ENCODE results near the gene GNG7.
A peak's percentile ranks its signal among the peaks of the same experiment; 100 is the strongest.
"Not testable (repeated sequence)": the region's sequence is repeated elsewhere in the genome, so short reads cannot be mapped to it uniquely, and the experiment has no call there.

GNG7 gene

DNA sequence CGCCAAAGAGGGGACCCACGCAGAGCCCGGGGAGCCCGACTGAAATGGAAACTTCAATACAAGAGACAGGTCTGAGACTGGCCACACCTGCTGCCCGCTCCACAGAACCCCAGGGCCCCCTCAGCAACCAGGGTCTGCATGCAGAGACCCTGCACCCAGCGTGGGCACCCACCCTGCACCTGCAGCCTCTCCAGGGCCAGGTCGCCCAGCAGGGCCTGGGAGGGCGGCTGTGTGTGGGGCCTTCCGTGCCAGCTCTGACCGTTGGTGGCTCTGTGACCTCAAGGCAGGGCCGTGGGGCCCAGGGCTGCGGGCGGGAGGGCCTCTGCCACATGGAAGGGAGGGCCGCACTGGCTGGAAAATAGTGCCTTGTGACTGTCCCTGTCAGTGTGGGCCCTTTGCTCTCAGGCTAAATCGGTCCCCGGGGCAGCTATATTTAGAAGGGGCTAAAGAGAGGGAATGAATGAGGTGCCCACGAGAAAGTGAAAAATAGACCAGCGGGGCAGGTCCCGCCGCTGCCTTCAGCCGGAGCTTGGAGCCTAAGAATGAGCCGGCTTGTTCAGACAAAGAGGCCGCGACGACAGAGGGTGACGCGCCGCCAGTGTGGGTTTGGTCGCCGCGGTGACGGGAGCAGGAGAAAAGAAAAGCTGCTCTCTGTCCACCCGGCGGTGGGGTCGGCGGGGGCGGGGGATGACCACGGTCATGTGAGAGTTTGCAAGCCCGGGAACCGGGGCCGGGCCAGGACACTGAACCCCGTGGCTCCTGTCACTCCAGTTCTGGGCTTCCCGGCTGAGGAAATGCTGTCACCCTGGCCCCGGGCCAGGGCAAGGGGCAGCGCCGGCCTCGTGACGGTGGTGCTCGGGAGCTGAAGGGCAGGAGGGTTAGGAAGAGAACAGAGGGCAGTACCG is 156.1 kb downstream of the GNG7 start:
- no peak for DNase-seq

DNA sequence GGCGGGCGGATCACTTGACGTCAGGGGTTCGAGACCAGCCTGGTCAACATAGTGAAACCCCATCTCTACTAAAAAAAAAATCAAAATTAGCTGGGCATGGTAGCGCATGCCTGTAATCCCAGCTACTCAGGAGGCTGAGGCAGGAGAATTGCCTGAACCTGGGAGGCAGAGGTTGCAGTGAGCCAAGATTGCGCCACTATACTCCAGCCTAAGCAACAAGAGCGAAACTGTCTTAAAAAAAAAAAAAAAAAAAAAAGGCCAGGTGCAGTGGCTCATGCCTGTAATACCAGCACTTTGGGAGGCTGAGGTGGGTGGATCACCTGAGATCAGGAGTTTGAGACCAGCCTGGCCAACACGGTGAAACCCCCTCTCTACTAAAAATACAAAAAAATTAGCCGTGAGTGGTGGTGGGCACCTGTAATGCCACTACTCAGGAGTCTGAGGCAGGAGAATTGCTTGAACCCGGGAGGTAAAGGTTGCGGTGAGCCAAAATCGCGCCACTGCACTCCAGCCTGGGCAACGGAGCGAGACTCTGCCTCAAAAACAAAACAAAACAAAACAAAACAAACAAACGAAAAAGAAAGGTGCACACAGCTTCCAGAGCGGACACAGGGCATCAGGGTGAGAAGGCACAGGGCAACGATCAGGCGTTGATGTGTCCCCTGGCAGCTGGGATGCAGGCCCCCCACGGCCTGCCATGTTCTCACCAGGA is 156.9 kb downstream of the GNG7 start:
- not testable (repeated sequence) for DNase-seq

DNA sequence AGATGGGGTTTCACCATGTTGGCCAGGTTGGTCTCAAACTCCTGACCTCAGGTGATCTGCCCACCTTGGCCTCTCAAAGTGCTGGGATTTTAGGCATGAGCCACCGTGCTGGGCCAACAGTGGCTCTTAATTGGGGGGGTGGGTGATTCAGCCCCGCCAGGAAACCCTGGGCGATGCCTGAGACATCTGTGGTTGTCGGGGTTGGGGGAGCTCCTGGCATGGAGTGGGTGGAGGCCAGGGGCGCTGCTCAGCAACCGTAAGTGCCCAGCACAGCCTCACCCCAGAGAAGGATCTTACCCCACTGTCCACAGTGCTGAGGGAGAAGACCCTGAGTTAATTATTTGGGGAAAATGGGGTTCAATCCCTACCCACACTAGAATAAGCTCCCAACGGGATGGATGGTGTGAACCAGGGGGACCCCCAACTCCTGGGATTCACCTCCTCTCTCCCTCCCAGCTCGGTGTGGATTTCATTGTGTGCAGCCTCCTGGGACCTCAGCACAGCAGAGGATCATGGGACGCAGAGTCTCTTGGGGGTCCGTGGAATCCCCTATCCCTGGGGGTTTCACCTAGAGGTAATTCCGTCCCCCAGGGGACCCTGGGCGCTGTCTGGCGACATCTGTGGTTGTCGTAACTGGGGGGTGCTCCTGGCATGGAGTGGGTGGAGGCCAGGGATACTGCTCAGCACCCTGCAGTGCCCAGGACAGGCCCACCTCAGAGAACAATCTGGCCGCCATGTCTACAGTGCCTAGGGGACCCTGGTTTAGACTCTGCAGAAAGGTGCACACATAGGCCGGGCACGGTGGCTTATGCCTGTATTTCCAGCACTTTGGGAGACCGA is 157.7 kb downstream of the GNG7 start:
- no peak for DNase-seq

- DNase-seq, result peak; percentile 78
Observed at GRCh38 chr19:2543463-2544442, 158.7 kb downstream of the GNG7 start.

GRCh38 chr19:2543072-2543462 is 159.4 kb downstream of the GNG7 start:
- DNase-seq, result not testable (repeated sequence)

DNA sequence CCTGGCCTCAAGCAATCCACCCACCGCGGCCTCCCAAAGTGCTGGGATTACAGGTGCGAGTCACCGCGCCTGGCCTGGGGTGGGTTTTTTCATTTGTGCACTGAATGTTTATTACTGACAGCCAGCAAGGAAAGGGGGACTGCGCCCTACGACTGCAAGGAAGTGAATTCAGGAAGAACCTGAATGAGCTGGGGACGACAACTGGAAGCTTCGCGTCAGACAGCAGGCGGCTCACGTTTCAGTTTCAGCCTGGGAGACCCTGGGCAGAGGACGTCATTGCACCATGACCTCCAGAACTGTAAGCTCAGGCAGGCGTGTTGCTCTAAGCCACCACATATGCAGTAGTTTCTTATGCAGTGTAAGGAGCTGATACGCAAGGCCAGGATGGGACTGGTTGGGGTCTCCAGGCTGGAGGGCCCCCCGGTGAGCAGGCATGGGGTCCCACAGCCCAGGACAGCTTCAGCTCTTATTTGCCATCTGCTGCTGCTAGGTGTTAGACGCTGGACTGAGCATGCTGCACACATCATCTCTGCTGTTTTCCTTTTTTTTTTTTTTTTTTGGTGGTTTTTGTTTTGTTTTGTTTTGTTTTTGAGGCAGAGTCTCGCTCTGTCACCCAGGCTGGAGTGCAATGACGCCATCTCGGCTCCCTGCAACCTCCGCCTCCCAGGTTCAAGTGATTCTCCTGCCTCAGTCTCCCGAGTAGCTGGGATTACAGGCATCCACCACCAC is 160.0 kb downstream of the GNG7 start:
- no peak for DNase-seq

DNA sequence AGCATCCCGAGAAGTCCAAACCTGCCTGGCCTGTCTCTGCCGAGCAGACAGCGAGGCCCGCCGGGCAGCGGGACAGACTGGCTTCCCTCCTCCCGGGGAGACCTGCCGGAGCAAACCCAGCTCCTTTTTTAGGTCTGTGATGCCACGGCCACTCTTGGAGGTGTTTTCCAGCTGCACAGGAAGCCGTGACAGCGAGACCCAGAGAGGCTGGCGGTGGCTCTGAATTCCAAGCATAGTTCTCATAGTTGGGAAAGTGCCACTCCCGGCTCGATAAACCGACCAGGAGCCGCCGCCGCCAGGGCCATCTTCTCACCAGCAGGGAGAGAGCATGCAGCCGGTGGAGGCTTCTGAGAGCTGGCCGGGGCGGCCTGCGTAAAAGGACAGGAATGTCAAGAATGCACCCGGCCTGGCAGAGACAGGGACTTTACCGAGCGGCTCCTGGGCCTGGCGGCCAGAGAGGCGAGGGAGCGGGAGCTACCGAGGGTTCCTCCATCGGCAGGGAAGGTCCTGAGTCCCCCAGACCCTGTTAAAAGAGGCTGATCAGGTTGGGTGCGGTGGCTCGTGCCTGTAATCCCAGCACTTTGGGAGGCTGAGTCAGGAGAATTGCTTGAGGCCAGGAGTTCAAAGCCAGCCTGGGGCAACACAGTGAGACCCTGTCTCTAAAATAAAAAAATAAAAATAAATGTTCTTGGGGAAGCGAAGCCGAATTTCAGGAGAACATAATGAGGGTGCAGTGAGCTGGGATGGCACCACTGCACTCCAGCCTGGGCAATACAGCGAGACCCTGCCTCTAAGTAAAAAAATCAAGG is 161.6 kb downstream of the GNG7 start:
- DNase-seq, result no peak

- DNase-seq, result no peak
Observed at GRCh38 chr19:2540251-2540645, 162.2 kb downstream of the GNG7 start.

GRCh38 chr19:2538096-2538757 is 164.3 kb downstream of the GNG7 start:
- DNase-seq, result no peak

GRCh38 chr19:2537584-2537983 is 164.9 kb downstream of the GNG7 start:
- DNase-seq, result peak; percentile 45

GRCh38 chr19:2536461-2536860 is 166.0 kb downstream of the GNG7 start:
- no peak for DNase-seq

GRCh38 chr19:2534423-2535013 is 168.0 kb downstream of the GNG7 start:
- DNase-seq, result no peak

DNA sequence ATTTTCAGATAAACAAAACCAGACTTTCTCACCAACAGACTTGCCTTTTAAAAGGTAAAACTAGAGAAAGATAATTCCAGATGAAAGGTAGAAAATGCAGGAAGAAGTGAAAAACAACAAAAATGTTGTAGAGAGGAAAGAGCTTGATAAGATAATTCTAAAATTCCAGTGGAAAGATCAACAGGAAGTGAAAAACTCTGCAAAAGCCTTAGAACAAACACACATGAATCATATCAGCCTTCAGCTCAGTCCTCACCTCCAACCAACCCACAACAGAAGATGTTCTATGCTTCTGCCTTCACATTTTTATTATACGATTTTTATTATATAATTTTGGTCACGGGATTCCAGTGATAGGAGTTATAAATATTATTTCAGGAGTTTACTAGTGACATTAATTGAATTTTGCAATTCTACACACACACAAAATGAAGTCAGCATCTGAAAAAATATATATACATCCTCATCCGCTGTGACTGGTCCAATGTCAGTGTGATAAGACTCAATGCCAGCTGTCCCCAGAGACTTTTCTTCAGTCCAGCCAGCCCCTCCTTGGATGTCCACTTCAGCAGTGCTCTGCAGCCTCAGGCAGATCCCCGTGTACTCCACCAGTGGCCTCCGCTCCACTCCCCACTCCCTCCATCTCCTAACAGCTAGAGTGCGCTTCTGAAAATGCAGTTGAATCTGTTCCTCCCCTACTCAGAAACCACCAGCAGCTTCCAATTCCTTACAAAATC is 168.6 kb downstream of the GNG7 start:
- DNase-seq, result no peak

DNA sequence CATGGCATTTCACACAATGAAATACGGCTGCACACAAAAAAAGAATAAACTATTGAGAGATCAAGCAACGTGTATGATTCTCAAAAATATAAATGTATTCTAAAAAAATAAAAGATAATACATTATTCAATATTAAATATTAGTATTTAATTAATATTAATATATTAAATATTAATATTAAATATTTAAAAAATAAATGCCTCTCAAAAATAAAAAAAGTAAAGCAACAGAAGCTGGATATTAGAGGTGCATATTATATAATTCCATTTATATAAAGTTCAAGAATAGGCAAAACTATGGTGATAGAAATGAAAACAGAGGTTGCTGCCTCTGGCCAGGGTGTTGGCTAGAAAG is 169.4 kb downstream of the GNG7 start:
- DNase-seq, result no peak

DNA sequence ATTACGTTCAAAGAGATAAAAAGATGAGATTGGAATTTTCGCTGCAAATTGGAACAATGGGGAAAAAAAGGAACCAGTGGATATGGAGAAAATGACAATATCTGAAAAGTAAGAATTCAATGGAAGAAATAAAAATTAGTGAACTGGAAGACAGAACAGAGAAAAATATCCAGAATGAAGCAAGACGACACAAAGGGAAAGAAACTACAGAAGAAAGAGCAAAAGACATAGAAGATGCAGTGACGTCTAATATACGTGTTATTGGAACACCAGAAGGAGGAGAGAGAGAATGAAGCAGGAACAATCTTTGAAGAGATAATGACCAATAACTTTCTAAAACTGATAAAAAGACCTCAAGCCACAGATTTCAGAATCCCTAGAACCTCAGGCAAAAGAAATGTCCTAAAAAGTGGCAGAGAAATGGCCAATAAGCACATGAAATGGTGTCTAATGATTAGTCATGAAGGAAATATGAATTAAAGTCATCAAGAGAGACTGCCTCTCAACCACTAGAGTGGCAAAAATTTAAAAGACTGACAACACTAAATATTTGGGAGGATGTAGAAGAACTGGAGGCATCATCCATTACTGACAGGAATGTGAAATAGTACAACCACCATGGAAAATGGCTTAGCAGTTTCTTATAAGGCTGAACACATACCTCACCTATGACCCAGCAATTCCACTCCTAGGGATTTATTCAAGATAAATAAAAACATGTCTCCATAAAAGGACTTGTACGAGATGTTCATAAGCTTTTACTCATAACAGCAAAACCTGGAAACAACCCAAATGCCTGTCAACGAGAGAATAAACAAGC is 170.0 kb downstream of the GNG7 start:
- no peak for DNase-seq

GRCh38 chr19:2529942-2530341 is 172.6 kb downstream of the GNG7 start:
- not testable (repeated sequence) for DNase-seq

DNA sequence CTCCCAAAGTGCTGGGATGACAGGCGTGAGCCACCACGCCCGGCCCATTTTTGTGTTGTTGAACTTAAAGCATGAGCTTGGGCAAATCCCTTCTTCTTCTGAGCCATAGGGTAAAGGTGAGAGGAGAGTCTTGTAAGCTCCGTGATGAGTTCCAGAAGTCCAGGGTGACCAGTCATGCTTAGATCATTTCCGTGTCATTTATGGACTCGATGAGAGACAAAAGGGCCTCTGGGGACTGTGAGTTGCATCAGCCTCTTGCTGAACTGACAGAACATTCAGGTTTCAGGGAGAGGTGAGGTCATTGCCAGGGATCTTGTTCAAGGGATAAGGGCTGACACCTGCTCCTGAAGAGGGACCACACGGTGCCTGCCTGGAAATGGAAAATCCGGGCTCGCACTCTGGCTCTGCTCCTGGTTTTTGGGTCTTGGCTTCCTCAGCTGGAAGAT is 173.0 kb downstream of the GNG7 start:
- DNase-seq, result no peak

GRCh38 chr19:2528675-2529101 is 173.8 kb downstream of the GNG7 start:
- DNase-seq, result no peak

Measured in stimulated activated CD8-positive, alpha-beta memory T cell treated with anti-CD3 and anti-CD28 coated beads, Interleukin-4, amount 100 ng/mL, for 48 hours (primary cell).